Hematopoietic multipotent progenitor cell treated with erythropoietin and hydrocortisone succinate and interleukin-3 and kit ligand, for 6 days (in vitro differentiated cells): ENCODE data around the gene BANF2.

Experiments used
- DNase-seq: peaks from one replicate; pipeline ENCODE4 v3.0.0-alpha.2; 2015

The BANF2 gene

GRCh38 chr20:17711267-17711627 lies 11.5 kb downstream of the BANF2 start:
- no peak for DNase-seq

DNA sequence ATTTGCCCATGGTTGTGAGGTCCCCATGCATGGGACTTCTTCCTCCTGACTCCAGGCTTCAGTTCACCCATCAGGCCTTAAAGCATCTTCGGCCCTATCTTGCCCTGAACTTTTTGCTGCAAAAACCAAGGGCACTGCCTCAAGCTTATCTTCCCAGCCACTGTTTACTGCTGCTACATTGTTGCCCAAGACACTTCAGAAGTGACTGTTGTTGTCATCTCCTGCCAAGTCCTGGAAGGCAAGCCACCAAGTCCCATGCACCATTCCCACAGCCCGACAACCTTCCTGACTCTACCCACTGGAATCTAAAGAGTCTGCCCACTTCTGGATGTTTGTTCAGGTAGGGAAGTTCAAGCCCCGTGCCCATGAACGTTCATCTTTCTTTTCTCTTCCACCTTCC lies 12.4 kb downstream of the BANF2 start:
- DNase-seq = no peak

- DNase-seq = no peak
These were observed 12.9 kb downstream of the BANF2 start for GRCh38 chr20:17712708-17713107.

GRCh38 chr20:17714597-17714996 lies 14.8 kb downstream of the BANF2 start:
- no peak for DNase-seq

- no peak for DNase-seq
These were observed 15.3 kb downstream of the BANF2 start for GRCh38 chr20:17715075-17715474.

GRCh38 chr20:17716331-17716730 lies 16.6 kb downstream of the BANF2 start:
- DNase-seq = no peak

DNA sequence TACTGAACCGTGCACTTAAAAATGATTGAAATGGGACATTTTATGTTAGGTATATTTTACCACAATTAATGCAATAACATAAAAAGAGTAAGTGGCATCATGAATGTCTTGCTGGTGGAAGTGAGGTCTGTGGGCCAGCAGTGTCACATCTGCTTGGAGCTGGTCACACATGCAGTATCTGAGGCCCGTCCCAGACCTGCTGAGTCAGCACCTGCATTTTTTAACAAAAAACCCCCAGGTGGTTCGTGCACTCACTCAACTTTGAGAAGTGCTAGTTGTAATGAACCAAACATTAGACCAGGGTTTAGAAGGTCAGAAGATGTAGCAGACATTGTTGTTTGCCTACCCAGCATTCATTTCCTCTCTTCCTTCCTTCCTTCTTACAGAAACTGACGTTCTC lies 21.0 kb downstream of the BANF2 start:
- DNase-seq = no peak

DNA sequence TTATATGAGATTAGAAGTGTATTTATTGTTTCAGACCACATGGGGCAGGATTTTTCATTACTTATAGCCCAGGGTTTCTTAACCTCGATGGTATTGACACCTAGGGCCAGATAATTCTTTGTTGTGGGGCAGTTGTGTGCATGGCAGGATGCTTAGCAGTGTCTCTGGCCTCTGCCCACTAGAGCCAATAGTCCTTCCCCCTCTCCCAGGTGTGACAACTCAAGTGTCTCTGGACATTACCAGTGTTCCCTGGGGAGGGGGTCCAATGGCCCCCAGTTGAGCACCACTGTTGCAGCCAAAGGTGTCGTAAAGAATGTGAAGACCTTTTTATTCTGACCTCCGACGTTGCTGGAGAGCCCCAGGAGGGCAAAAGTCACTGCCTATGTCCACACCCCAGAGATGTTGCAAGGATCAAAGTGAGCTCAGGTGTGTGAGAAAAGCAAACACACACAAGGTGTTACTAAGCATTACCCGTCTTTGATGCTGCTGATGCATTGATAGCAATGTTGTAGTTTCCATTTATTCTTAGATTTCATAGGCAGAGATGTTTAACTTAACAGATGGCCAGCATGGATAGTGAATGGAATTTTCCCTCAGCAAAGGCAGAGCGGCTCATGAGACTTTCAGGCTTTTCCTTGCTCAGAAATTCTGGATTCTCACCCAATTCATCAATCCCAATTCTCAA lies 22.2 kb downstream of the BANF2 start:
- DNase-seq = peak; percentile 45

- DNase-seq = no peak
These were observed 22.9 kb downstream of the BANF2 start for GRCh38 chr20:17722493-17723300.

- no peak for DNase-seq
These were observed 23.5 kb downstream of the BANF2 start for GRCh38 chr20:17723301-17723691.

DNA sequence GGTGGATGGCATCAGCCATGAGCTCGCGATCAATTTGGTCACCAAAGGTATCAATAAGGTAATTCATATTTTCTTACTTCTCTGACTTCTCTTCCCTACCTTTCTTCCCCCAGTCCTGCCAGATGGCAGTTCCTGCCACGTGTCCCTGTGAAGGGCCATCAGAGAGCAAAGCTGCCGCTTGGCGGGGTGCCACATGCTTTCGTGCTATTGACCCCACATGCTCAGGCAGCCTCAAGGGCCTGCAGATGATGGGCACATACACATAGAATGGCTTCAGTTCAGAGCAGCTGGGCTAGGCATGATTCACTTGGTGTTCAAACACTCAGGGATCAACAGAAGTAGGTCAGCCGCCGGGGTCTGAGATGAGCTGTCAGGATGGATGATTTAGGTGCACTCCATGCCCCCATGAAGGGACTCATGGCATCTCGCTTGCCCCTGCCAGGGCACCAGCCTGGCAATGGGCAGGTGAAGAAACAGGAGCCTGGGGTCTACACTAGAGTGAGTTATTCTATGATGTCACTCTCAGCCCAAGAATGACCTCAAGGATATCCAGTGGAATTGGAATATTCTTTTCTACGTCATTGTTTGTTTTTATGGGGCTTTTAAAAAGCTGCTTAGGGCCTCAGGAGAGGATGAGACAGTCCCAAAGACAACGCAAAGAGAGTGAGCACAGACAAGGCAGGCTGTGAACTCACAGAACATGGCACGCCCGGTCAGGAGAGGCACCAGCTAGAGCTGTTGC lies 25.5 kb downstream of the BANF2 start:
- DNase-seq = no peak

GRCh38 chr20:17726902-17727301 lies 27.1 kb downstream of the BANF2 start:
- no peak for DNase-seq

GRCh38 chr20:17727351-17727750 lies 27.6 kb downstream of the BANF2 start:
- no peak for DNase-seq

- no peak for DNase-seq
These were observed 28.3 kb downstream of the BANF2 start for GRCh38 chr20:17728074-17728473.

GRCh38 chr20:17730071-17730470 lies 30.3 kb downstream of the BANF2 start:
- no peak for DNase-seq

GRCh38 chr20:17731233-17731632 lies 31.5 kb downstream of the BANF2 start:
- DNase-seq = no peak

DNA sequence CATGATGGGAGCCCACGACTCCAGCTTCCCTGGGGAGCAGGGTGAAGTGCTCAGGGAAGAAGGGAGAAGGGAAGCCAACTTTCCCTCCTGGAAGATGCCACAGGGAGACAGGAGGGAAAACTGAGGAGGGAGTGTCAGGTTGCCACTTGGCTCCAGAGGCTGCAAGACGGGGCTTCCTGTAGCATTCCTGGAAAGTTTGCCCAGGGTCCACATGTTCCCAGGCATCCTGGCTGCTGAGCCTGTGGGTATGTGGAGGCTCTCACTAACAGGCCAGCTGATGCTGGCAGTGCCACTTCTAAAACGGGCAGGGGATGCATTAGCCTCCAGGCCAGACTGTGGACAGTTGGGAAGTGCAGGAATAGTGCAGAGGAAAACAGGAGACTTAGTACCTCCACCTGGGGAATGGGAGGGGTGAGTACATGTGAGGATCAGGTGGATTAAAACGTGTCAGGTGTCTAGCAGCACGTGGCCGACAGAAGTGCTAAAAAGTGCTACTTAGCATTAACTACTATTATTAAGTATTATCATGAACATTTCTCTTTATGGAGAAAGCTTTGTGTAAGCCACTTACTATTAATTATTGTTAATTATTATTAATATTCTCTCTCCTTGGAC lies 33.2 kb downstream of the BANF2 start:
- DNase-seq = no peak

DNA sequence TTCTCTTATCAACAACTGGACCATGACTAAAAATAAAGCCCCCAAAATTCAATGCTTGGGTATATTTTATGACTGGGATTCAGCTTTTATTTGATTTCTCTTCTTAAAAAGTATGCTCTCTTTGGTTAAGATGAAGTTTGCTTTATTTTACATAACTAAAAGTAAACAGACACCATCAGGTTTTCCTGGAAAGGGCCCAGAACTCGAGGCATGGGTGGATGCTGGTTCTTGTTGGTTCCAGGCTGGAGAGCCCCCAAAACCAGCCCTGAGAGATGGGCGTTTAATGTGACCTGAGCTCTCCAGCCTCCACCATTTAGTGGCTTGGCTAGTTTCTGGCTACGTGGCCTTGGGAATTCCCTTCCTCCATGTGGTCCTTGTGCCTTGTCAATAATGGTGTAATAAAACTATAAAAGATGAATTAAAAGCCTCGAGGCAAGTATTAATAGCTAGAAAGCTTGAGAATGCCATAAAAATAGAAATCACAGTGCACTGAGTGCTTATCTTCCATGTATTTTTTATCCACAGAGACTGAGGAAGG lies 34.1 kb downstream of the BANF2 start:
- no peak for DNase-seq

DNA sequence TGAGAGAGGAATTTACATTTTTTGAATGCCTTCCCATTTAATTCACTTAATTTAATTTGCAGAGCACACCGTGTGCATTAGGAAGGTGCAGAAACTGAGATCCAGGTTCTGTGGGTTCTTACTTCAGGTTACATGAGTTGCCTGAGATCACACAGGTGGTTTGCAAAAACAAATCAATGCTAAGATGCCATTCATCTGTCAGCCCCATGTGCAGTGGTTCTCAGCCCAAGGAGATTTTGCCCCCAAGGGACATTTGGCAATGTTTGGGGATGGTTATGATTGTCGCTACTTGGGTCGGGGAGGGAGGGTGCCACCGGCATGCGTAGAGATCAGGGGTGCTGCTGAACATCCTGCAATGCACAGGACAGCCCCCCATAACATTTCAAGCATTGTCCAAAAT lies 34.6 kb downstream of the BANF2 start:
- no peak for DNase-seq

- DNase-seq = no peak
These were observed 35.5 kb downstream of the BANF2 start for GRCh38 chr20:17735206-17735804.

- no peak for DNase-seq
These were observed 36.3 kb downstream of the BANF2 start for GRCh38 chr20:17735959-17736621.

- DNase-seq = no peak
These were observed 38.4 kb downstream of the BANF2 start for GRCh38 chr20:17738154-17738553.
